ENCODE results near the gene PKN3.

The PKN3 gene

GRCh38 chr9:128706045-128706444 is 3.7 kb downstream of the PKN3 start:
- TF ChIP-seq GATA2 (IDR thresholded peaks at IDR 0.05; ENCODE audit: low read depth, low read length), result no peak
- TF ChIP-seq GATA3 (IDR thresholded peaks at IDR 0.05; ENCODE audit: low read depth, low read length), result no peak

GRCh38 chr9:128706671-128707381 is 4.5 kb downstream of the PKN3 start:
- TF ChIP-seq GATA2 (IDR thresholded peaks at IDR 0.05; ENCODE audit: low read depth, low read length), result no peak
- TF ChIP-seq GATA3 (IDR thresholded peaks at IDR 0.05; ENCODE audit: low read depth, low read length), result no peak

- no peak for TF ChIP-seq GATA2 (IDR thresholded peaks at IDR 0.05; ENCODE audit: low read depth, low read length)
- TF ChIP-seq GATA3 (IDR thresholded peaks at IDR 0.05; ENCODE audit: low read depth, low read length), result no peak
Observed at GRCh38 chr9:128707446-128707845, 5.1 kb downstream of the PKN3 start.

GRCh38 chr9:128712451-128713410 is 10.4 kb downstream of the PKN3 start:
- no peak for TF ChIP-seq GATA3 (IDR thresholded peaks at IDR 0.05; ENCODE audit: low read depth, low read length)
- TF ChIP-seq GATA2 (IDR thresholded peaks at IDR 0.05; ENCODE audit: low read depth, low read length), result no peak

GRCh38 chr9:128713411-128713780 is 11.1 kb downstream of the PKN3 start:
- TF ChIP-seq GATA3 (IDR thresholded peaks at IDR 0.05; ENCODE audit: low read depth, low read length) (no peak), GATA2 (IDR thresholded peaks at IDR 0.05; ENCODE audit: low read depth, low read length) (no peak)

- TF ChIP-seq GATA2 (IDR thresholded peaks at IDR 0.05; ENCODE audit: low read depth, low read length) (no peak), GATA3 (IDR thresholded peaks at IDR 0.05; ENCODE audit: low read depth, low read length) (no peak)
Observed at GRCh38 chr9:128713941-128714573, 11.8 kb downstream of the PKN3 start.

- TF ChIP-seq GATA3 (IDR thresholded peaks at IDR 0.05; ENCODE audit: low read depth, low read length), result no peak
- TF ChIP-seq GATA2 (IDR thresholded peaks at IDR 0.05; ENCODE audit: low read depth, low read length), result no peak
Observed at GRCh38 chr9:128714586-128715435, 12.5 kb downstream of the PKN3 start.

- TF ChIP-seq GATA3 (IDR thresholded peaks at IDR 0.05; ENCODE audit: low read depth, low read length), result no peak
- no peak for TF ChIP-seq GATA2 (IDR thresholded peaks at IDR 0.05; ENCODE audit: low read depth, low read length)
Observed at GRCh38 chr9:128715436-128715750, 13.1 kb downstream of the PKN3 start.

GRCh38 chr9:128716581-128717254 is 14.4 kb downstream of the PKN3 start:
- TF ChIP-seq GATA2 (IDR thresholded peaks at IDR 0.05; ENCODE audit: low read depth, low read length), result no peak

GRCh38 chr9:128718047-128718446 is 15.7 kb downstream of the PKN3 start:
- TF ChIP-seq GATA2 (IDR thresholded peaks at IDR 0.05; ENCODE audit: low read depth, low read length), result no peak
- no peak for TF ChIP-seq GATA3 (IDR thresholded peaks at IDR 0.05; ENCODE audit: low read depth, low read length)

- TF ChIP-seq GATA3 (IDR thresholded peaks at IDR 0.05; ENCODE audit: low read depth, low read length) (no peak), GATA2 (IDR thresholded peaks at IDR 0.05; ENCODE audit: low read depth, low read length) (no peak)
Observed at GRCh38 chr9:128718475-128718874, 16.2 kb downstream of the PKN3 start.

GRCh38 chr9:128719919-128720605 is 17.8 kb downstream of the PKN3 start:
- TF ChIP-seq GATA3 (IDR thresholded peaks at IDR 0.05; ENCODE audit: low read depth, low read length), result no peak

Data from SH-SY5Y (cell line).